ENCODE results near the gene MRPS27.

DNA sequence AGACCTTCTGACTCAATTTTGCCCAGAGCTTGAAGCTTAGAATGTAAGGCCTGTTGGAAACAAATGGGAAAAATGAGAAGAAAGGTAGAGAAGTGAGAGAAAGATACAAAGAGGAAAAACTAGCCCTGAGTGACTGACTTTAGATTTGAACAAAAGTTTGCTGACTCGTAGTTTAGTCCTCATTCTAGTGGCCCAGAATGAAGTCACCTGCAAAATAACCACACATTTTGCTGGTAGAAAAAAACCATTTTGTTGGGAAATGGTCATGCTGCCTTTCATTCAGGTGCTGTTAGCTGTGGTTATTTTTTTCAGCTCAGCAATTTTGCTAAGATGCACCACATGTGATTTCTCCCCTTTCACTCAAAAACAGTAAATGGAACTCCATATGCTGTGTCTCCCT is 98.9 kb downstream of the MRPS27 start:
- TF ChIP-seq, protein P1, sequence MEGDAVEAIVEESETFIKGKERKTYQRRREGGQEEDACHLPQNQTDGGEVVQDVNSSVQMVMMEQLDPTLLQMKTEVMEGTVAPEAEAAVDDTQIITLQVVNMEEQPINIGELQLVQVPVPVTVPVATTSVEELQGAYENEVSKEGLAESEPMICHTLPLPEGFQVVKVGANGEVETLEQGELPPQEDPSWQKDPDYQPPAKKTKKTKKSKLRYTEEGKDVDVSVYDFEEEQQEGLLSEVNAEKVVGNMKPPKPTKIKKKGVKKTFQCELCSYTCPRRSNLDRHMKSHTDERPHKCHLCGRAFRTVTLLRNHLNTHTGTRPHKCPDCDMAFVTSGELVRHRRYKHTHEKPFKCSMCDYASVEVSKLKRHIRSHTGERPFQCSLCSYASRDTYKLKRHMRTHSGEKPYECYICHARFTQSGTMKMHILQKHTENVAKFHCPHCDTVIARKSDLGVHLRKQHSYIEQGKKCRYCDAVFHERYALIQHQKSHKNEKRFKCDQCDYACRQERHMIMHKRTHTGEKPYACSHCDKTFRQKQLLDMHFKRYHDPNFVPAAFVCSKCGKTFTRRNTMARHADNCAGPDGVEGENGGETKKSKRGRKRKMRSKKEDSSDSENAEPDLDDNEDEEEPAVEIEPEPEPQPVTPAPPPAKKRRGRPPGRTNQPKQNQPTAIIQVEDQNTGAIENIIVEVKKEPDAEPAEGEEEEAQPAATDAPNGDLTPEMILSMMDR (CRISPR knock-in tag; IDR thresholded peaks at IDR 0.05): no peak
- TF ChIP-seq ZNF224 (CRISPR knock-in tag; IDR thresholded peaks at IDR 0.05): no peak
- TF ChIP-seq REST (IDR thresholded peaks at IDR 0.05; ENCODE audit: borderline replicate concordance in 1 of 2, low read depth in 1 of 2, low read length in 2 of 2): no peak
- TF ChIP-seq, protein P2, sequence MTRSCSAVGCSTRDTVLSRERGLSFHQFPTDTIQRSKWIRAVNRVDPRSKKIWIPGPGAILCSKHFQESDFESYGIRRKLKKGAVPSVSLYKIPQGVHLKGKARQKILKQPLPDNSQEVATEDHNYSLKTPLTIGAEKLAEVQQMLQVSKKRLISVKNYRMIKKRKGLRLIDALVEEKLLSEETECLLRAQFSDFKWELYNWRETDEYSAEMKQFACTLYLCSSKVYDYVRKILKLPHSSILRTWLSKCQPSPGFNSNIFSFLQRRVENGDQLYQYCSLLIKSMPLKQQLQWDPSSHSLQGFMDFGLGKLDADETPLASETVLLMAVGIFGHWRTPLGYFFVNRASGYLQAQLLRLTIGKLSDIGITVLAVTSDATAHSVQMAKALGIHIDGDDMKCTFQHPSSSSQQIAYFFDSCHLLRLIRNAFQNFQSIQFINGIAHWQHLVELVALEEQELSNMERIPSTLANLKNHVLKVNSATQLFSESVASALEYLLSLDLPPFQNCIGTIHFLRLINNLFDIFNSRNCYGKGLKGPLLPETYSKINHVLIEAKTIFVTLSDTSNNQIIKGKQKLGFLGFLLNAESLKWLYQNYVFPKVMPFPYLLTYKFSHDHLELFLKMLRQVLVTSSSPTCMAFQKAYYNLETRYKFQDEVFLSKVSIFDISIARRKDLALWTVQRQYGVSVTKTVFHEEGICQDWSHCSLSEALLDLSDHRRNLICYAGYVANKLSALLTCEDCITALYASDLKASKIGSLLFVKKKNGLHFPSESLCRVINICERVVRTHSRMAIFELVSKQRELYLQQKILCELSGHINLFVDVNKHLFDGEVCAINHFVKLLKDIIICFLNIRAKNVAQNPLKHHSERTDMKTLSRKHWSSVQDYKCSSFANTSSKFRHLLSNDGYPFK (CRISPR knock-in tag; IDR thresholded peaks at IDR 0.05; ENCODE audit: borderline replicate concordance): no peak
- no peak for TF ChIP-seq POLR2AphosphoS5 (IDR thresholded peaks at IDR 0.05; ENCODE audit: low read depth, low read length)
- TF ChIP-seq ZNF510 (CRISPR knock-in tag; IDR thresholded peaks at IDR 0.05; ENCODE audit: low read depth): no peak
- no peak for TF ChIP-seq HMGA1 (CRISPR knock-in tag; conservative IDR thresholded peaks at IDR 0.05)
- TF ChIP-seq GATAD2A (CRISPR knock-in tag; IDR thresholded peaks at IDR 0.05): no peak
- no peak for TF ChIP-seq RELA (CRISPR knock-in tag; IDR thresholded peaks at IDR 0.05)
- TF ChIP-seq ZNF768 (CRISPR knock-in tag; IDR thresholded peaks at IDR 0.05): no peak
- TF ChIP-seq ZNF740 (CRISPR knock-in tag; IDR thresholded peaks at IDR 0.05): no peak

Data from HepG2 (cell line).